SK-N-SH treated with all-trans-retinoic acid at 6 μM for 48 hours (cell line): ENCODE results near the gene OSGIN1.

Source experiments
- ATAC-seq: fragments of 200-7000 bp; cut with Tn5 transposase; 3 replicates; pipeline ENCODE4 v1.9.1; 2020; ENCODE audit warnings: mild to moderate bottlenecking, moderate library complexity
- ARNTL ChIP-seq: fragments of 450-650 bp; formaldehyde crosslinking; IDR thresholded peaks from 2 replicates; pipeline ENCODE4 v1.5.0; 2020; ENCODE audit warnings: low read depth, mild to moderate bottlenecking, moderate library complexity, borderline replicate concordance
- BACH2 ChIP-seq: fragments of 250-450 bp; sonication (Bioruptor Pico); IDR thresholded peaks from 2 replicates; pipeline ENCODE4 v1.9.0; 2021; ENCODE audit warnings: mild to moderate bottlenecking, borderline replicate concordance
- CSDC2 ChIP-seq: fragments of 250-450 bp; sonication (Bioruptor Pico); IDR thresholded peaks from 2 replicates; pipeline ENCODE4 v1.5.0; 2020; ENCODE audit warnings: mild to moderate bottlenecking, moderate library complexity
- CSRNP3 ChIP-seq: fragments of 250-450 bp; sonication (Bioruptor Pico); IDR thresholded peaks from 2 replicates; pipeline ENCODE4 v1.5.1; 2021; ENCODE audit warnings: mild to moderate bottlenecking, moderate library complexity
- ESRRG ChIP-seq: fragments of 250-450 bp; sonication (Bioruptor Pico); IDR thresholded peaks from 2 replicates; pipeline ENCODE4 v1.6.1; 2021; ENCODE audit warnings: mild to moderate bottlenecking
- GLIS3 ChIP-seq: fragments of 250-450 bp; sonication (Bioruptor Pico); IDR thresholded peaks from 2 replicates; pipeline ENCODE4 v1.5.0; 2020; ENCODE audit warnings: mild to moderate bottlenecking, moderate library complexity
- ISL1 ChIP-seq: fragments of 250-450 bp; sonication (Bioruptor Pico); IDR thresholded peaks from 2 replicates; pipeline ENCODE4 v2.1.2; 2022; ENCODE audit warnings: mild to moderate bottlenecking, moderate library complexity
- OSR1 ChIP-seq: fragments of 250-450 bp; sonication (Bioruptor Pico); IDR thresholded peaks from 2 replicates; pipeline ENCODE4 v1.8.0; 2022; ENCODE audit warnings: moderate library complexity, mild to moderate bottlenecking, inconsistent platforms
- PATZ1 ChIP-seq: fragments of 250-450 bp; sonication (Bioruptor Pico); IDR thresholded peaks from 2 replicates; pipeline ENCODE4 v1.8.0; 2020; ENCODE audit warnings: mild to moderate bottlenecking, moderate library complexity, borderline replicate concordance
- POU6F1 ChIP-seq: fragments of 250-450 bp; sonication (Bioruptor Pico); IDR thresholded peaks from 2 replicates; pipeline ENCODE4 v1.8.0; 2021; ENCODE audit warnings: low read depth, mild to moderate bottlenecking, moderate library complexity, borderline replicate concordance
- PPARA ChIP-seq: fragments of 250-450 bp; sonication (Bioruptor Pico); IDR thresholded peaks from 2 replicates; pipeline ENCODE4 v1.5.0; 2020; ENCODE audit warnings: mild to moderate bottlenecking, borderline replicate concordance
- RARB ChIP-seq: fragments of 250-450 bp; sonication (Bioruptor Pico); IDR thresholded peaks from 2 replicates; pipeline ENCODE4 v1.8.0; 2021; ENCODE audit warnings: mild to moderate bottlenecking, moderate library complexity
- SNAI2 ChIP-seq: fragments of 250-450 bp; sonication (Bioruptor Pico); IDR thresholded peaks from 2 replicates; pipeline ENCODE4 v1.5.0; 2020; ENCODE audit warnings: mild to moderate bottlenecking, moderate library complexity
- TCF4 ChIP-seq: fragments of 250-450 bp; sonication (Bioruptor Pico); IDR thresholded peaks from 2 replicates; pipeline ENCODE4 v1.8.0; 2021; ENCODE audit warnings: mild to moderate bottlenecking, moderate library complexity, borderline replicate concordance
- TOX ChIP-seq: fragments of 250-450 bp; sonication (Bioruptor Pico); IDR thresholded peaks from 2 replicates; pipeline ENCODE4 v1.8.0; 2021; ENCODE audit warnings: mild to moderate bottlenecking, moderate library complexity, borderline replicate concordance
- TSHZ2 ChIP-seq: fragments of 250-450 bp; sonication (Bioruptor Pico); IDR thresholded peaks from 2 replicates; pipeline ENCODE4 v1.5.0; 2020; ENCODE audit warnings: mild to moderate bottlenecking, moderate library complexity
- ZC3H10 ChIP-seq: fragments of 250-450 bp; sonication (Bioruptor Pico); IDR thresholded peaks from 2 replicates; pipeline ENCODE4 v1.5.1; 2021; ENCODE audit warnings: mild to moderate bottlenecking, moderate library complexity
- ZFP3 ChIP-seq: fragments of 250-450 bp; sonication (Bioruptor Pico); IDR thresholded peaks from 2 replicates; pipeline ENCODE4 v1.5.0; 2020; ENCODE audit warnings: mild to moderate bottlenecking, moderate library complexity
- ZFP30 ChIP-seq: fragments of 450-650 bp; formaldehyde crosslinking; IDR thresholded peaks from 2 replicates; pipeline ENCODE4 v1.5.0; 2022; ENCODE audit warnings: mild to moderate bottlenecking, moderate library complexity
- ZNF70 ChIP-seq: fragments of 450-650 bp; formaldehyde crosslinking; IDR thresholded peaks from 2 replicates; pipeline ENCODE4 v1.5.0; 2020; ENCODE audit warnings: mild to moderate bottlenecking, moderate library complexity
- ZNF8 ChIP-seq: fragments of 450-650 bp; formaldehyde crosslinking; IDR thresholded peaks from 2 replicates; pipeline ENCODE4 v1.5.0; 2020; ENCODE audit warnings: mild to moderate bottlenecking, moderate library complexity

The OSGIN1 gene

GRCh38 chr16:83942074-83942473 lies 11.0 kb upstream of the OSGIN1 start (continued):
- TF ChIP-seq CSRNP3 (no peak), TCF4 (no peak), SNAI2 (no peak), ZFP3 (no peak)

GRCh38 chr16:83942815-83943515 lies 10.1 kb upstream of the OSGIN1 start:
- ATAC-seq: no peak
- TF ChIP-seq ISL1 (no peak), GLIS3 (CRISPR knock-in tag) (no peak), PATZ1 (CRISPR knock-in tag) (no peak), ZFP3 (no peak), PPARA (CRISPR knock-in tag) (no peak), ZFP30 (CRISPR knock-in tag) (no peak), TOX (CRISPR knock-in tag) (no peak), ZNF70 (no peak)

- no peak for TF ChIP-seq ARNTL
- TF ChIP-seq TSHZ2 (CRISPR knock-in tag): no peak
- no peak for TF ChIP-seq ZNF8 (CRISPR knock-in tag)
- no peak for TF ChIP-seq BACH2 (CRISPR knock-in tag)
- TF ChIP-seq CSRNP3: no peak
- no peak for TF ChIP-seq ESRRG (CRISPR knock-in tag)
- TF ChIP-seq PPARA (CRISPR knock-in tag): no peak
- no peak for TF ChIP-seq RARB
- no peak for TF ChIP-seq ZFP30 (CRISPR knock-in tag)
- TF ChIP-seq TCF4: no peak
- TF ChIP-seq, all 23 proteins: peak for 0
- no peak for ATAC-seq
Measured at GRCh38 chr16:83943516-83944050, 9.5 kb upstream of the OSGIN1 start.

GRCh38 chr16:83945587-83945986 lies 7.5 kb upstream of the OSGIN1 start:
- ATAC-seq: no peak
- no peak for TF ChIP-seq ZNF8 (CRISPR knock-in tag)
- TF ChIP-seq CSDC2 (CRISPR knock-in tag): no peak
- TF ChIP-seq TCF4: no peak
- no peak for TF ChIP-seq TSHZ2 (CRISPR knock-in tag)
- TF ChIP-seq OSR1: no peak
- no peak for TF ChIP-seq ARNTL
- TF ChIP-seq ZC3H10 (CRISPR knock-in tag): no peak
- TF ChIP-seq ZFP30 (CRISPR knock-in tag): no peak
- no peak for TF ChIP-seq POU6F1 (CRISPR knock-in tag)
- no peak for TF ChIP-seq ZFP3
- TF ChIP-seq ESRRG (CRISPR knock-in tag): no peak
